Ecto neural progenitor cell (in vitro differentiated cells): ENCODE measurements around the gene C21orf58.

Experiments
- DNase-seq: peaks from one replicate; pipeline ENCODE4 v3.0.0-alpha.2; 2018; ENCODE audit warnings: low spot score

The C21orf58 gene

GRCh38 chr21:46352913-46353312 is 29.2 kb upstream of the C21orf58 start:
- no peak for DNase-seq

- no peak for DNase-seq
These were observed 28.5 kb upstream of the C21orf58 start for GRCh38 chr21:46352164-46352515.

GRCh38 chr21:46351476-46352163 is 27.9 kb upstream of the C21orf58 start:
- no peak for DNase-seq

- DNase-seq = no peak
These were observed 27.3 kb upstream of the C21orf58 start for GRCh38 chr21:46350981-46351380.

- DNase-seq = no peak
These were observed 26.9 kb upstream of the C21orf58 start for GRCh38 chr21:46350571-46350970.

- no peak for DNase-seq
These were observed 25.6 kb upstream of the C21orf58 start for GRCh38 chr21:46349134-46349760.

- no peak for DNase-seq
These were observed 24.2 kb upstream of the C21orf58 start for GRCh38 chr21:46347791-46348381.

- no peak for DNase-seq
These were observed 23.5 kb upstream of the C21orf58 start for GRCh38 chr21:46347203-46347550.

- DNase-seq = no peak
These were observed 22.9 kb upstream of the C21orf58 start for GRCh38 chr21:46346296-46347202.

- no peak for DNase-seq
These were observed 22.2 kb upstream of the C21orf58 start for GRCh38 chr21:46345861-46346260.

- no peak for DNase-seq
These were observed 20.7 kb upstream of the C21orf58 start for GRCh38 chr21:46344219-46344915.

GRCh38 chr21:46340998-46341397 is 17.3 kb upstream of the C21orf58 start:
- DNase-seq = no peak

- DNase-seq = no peak
These were observed 12.9 kb upstream of the C21orf58 start for GRCh38 chr21:46336603-46337002.

GRCh38 chr21:46334351-46335140 is 10.9 kb upstream of the C21orf58 start:
- DNase-seq = no peak

GRCh38 chr21:46329796-46330195 is 6.1 kb upstream of the C21orf58 start:
- DNase-seq = no peak

GRCh38 chr21:46328151-46328550 is 4.5 kb upstream of the C21orf58 start:
- no peak for DNase-seq

- no peak for DNase-seq
These were observed 4.0 kb upstream of the C21orf58 start for GRCh38 chr21:46327711-46328110.

- no peak for DNase-seq
These were observed 2.5 kb upstream of the C21orf58 start for GRCh38 chr21:46326110-46326703.

GRCh38 chr21:46325073-46325912 is 1.6 kb upstream of the C21orf58 start:
- DNase-seq = peak; percentile 77
